ENCODE results near the gene IL16. TPM values are rescaled to one million over a fixed set of nuclear protein-coding genes. Genes with fewer than 3 reads are reported as not detected.

IL16 gene
- total and polyA plus RNA-seq, 10 donors: 93.9 to 159 (median 128) TPM

- DNase-seq: no peak
- no peaks in the 10 kb centered on the region for H3K9me3 ChIP-seq
- intact Hi-C loops (cut with DNase I; ENCODE audit: low total_unique reads): no loop called here
- no peaks in the 10 kb centered on the region for H3K27me3 ChIP-seq (replicated peaks in 1 of 7)
- H3K4me3 ChIP-seq: no peak overlapping the region
- no peak overlapping the region for H3K27ac ChIP-seq
- 91 to 100% (median 96%) methylated on average over 1 of the region's 1 CpG for WGBS, 5 donors
- TF ChIP-seq POLR2AphosphoS5 (IDR thresholded peaks at IDR 0.05) (no peak), CTCF (IDR thresholded peaks at IDR 0.05 in 8 of 11, conservative IDR thresholded peaks at IDR 0.05 in 3 of 11) (no peak), POLR2A (IDR thresholded peaks at IDR 0.05) (no peak)
- H3K36me3 ChIP-seq: no peaks in the 10 kb centered on the region
- no peaks in the 10 kb centered on the region for H3K4me1 ChIP-seq
Observed at GRCh38 chr15:81174792-81175327, 21.8 kb upstream of the IL16 start.

- H3K27ac ChIP-seq: no peak overlapping the region
- intact Hi-C loops (cut with DNase I; ENCODE audit: low total_unique reads): no loop called here
Observed at GRCh38 chr15:81175496-81175895, 21.2 kb upstream of the IL16 start.

GRCh38 chr15:81176291-81176893 is 20.3 kb upstream of the IL16 start:
- DNase-seq: no peak
- WGBS, 5 donors: 76 to 93% (median 85%) methylated on average over 16 of the region's 16 CpGs
- H3K27ac ChIP-seq: no peak overlapping the region
- TF ChIP-seq POLR2A (IDR thresholded peaks at IDR 0.05) (no peak), CTCF (IDR thresholded peaks at IDR 0.05 in 8 of 11, conservative IDR thresholded peaks at IDR 0.05 in 3 of 11) (no peak), POLR2AphosphoS5 (IDR thresholded peaks at IDR 0.05) (no peak)
- H3K9me3 ChIP-seq: no peaks in the 10 kb centered on the region
- intact Hi-C loops (cut with DNase I; ENCODE audit: low total_unique reads): no loop called here
- H3K27me3 ChIP-seq (replicated peaks in 1 of 7): peaks cover 0 to 8% (median 0%) of the 10 kb centered on the region in 7 donors
- no peaks in the 10 kb centered on the region for H3K36me3 ChIP-seq
- no peaks in the 10 kb centered on the region for H3K4me1 ChIP-seq
- no peak overlapping the region for H3K4me3 ChIP-seq

More at GRCh38 chr15:81175496-81175895, 21.2 kb upstream of the IL16 start:
- Histone ChIP-seq H3K27me3 (replicated peaks in 1 of 7) (no peaks in the 10 kb centered on the region), H3K36me3 (no peaks in the 10 kb centered on the region), H3K4me1 (no peaks in the 10 kb centered on the region), H3K4me3 (no peak overlapping the region), H3K9me3 (no peaks in the 10 kb centered on the region)
- no peak for DNase-seq
- no peak for TF ChIP-seq POLR2AphosphoS5 (IDR thresholded peaks at IDR 0.05)
- TF ChIP-seq POLR2A (IDR thresholded peaks at IDR 0.05): no peak
- no peak for TF ChIP-seq CTCF (IDR thresholded peaks at IDR 0.05 in 8 of 11, conservative IDR thresholded peaks at IDR 0.05 in 3 of 11)
- WGBS, 5 donors: 40 to 96% (median 88%) methylated on average over 1 of the region's 1 CpG

GRCh38 chr15:81178365-81178764 is 18.3 kb upstream of the IL16 start:
- Histone ChIP-seq H3K36me3 (no peaks in the 10 kb centered on the region), H3K27me3 (replicated peaks in 1 of 7) (peaks cover 0 to 27% (median 0%) of the 10 kb centered on the region in 7 donors), H3K4me3 (no peak overlapping the region), H3K27ac (no peak overlapping the region), H3K9me3 (no peaks in the 10 kb centered on the region), H3K4me1 (peaks cover 0 to 6% (median under 1%) of the 10 kb centered on the region in 6 donors)
- WGBS, 5 donors: 80 to 92% (median 88%) methylated on average over 2 of the region's 2 CpGs
- DNase-seq: no peak
- TF ChIP-seq CTCF (IDR thresholded peaks at IDR 0.05 in 8 of 11, conservative IDR thresholded peaks at IDR 0.05 in 3 of 11): no peak
- TF ChIP-seq POLR2AphosphoS5 (IDR thresholded peaks at IDR 0.05): no peak
- no peak for TF ChIP-seq POLR2A (IDR thresholded peaks at IDR 0.05)
- intact Hi-C loops (cut with DNase I; ENCODE audit: low total_unique reads): no loop called here
